Adipose tissue (tissue), 3 donors: ENCODE data around the gene TNFSF10. TPM values are rescaled to one million over a fixed set of nuclear protein-coding genes. Genes with fewer than 3 reads are reported as not detected.

Source experiments
- H3K27ac ChIP-seq: one replicate; pipeline ENCODE4 v1.5.1; 2013; ENCODE audit warnings: low read depth, low read length
- WGBS, 3 donors: extraction: QIAGEN DNeasy Blood & Tissue Kit; methylation state at CpG; one replicate each; pipeline ENCODE4 v1.1.7; 2013; 5-methylcytosine and 5-hydroxymethylcytosine counted together
- polyA plus RNA-seq, 3 donors: library from polyadenylated mRNA; stranded (reverse); fragments of 200-250 nt; gene quantifications; one replicate each; pipeline ENCODE4 v1.2.3, GENCODE V29; 2013
- donor health status: healthy with polysubstance abuse.
- donor health status: Bipolar disorder and iron deficiency.
- donor health status: healthy.

The TNFSF10 gene
- polyA plus RNA-seq, 3 donors: 23.3 to 33.1 (median 26.5) TPM

- 61 to 76% (median 63%) methylated on average over 1 of the region's 1 CpG for WGBS, 3 donors
- no peak overlapping the region for H3K27ac ChIP-seq
Measured at GRCh38 chr3:172471903-172472302, 51.3 kb downstream of the TNFSF10 start.

DNA sequence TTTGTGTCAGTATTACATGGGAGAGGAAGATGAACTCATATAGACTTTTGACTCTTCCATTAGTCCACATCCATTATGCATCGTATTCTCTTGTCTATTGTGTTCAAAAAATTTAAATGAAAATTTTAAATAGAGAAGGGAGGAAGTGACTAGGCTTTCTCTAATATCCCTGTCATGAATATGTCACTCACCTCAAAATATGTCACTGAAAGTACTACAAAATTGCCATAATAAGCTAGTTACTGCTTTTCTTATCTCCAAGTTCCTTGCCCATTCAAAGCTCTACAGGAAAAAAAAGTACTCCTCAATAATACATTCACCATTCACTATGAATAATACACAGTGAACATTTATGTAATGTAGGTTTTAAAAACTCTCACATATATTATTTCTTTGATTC, 52.6 kb downstream of the TNFSF10 start:
- 91 to 95% (median 93%) methylated on average over 1 of the region's 1 CpG for WGBS, 3 donors
- H3K27ac ChIP-seq: no peak overlapping the region

GRCh38 chr3:172467170-172467824, 55.9 kb downstream of the TNFSF10 start:
- WGBS, 3 donors: 84 to 89% (median 86%) methylated on average over 2 of the region's 2 CpGs

DNA sequence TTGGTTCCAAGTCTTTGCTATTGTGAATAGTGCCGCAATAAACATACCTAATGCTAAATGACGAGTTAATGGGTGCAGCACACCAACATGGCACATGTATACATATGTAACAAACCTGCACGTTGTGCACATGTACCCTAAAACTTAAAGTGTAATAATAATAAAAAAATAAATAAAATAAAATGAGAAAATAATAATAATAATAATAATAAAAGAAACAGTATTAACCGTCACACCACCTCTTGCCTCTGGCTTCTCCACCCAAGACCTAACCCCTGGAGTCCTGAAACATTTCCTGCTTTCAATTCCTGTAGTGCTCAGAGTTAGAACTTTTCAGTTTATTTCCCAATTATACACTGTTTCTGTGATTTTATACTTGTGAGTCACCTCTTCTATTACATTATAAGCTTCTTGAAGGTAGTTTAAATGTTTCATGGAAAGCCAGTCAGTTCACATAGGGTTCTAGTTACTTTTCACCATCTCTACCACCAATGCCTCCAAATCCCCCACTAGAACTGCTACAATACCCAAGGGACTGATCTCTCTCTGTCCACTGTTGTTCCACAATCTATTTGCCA, 56.6 kb downstream of the TNFSF10 start:
- H3K27ac ChIP-seq: no peak overlapping the region
- 78 to 90% (median 84%) methylated on average over 4 of the region's 4 CpGs for WGBS, 3 donors

More at GRCh38 chr3:172467170-172467824, 55.9 kb downstream of the TNFSF10 start:
- no peak overlapping the region for H3K27ac ChIP-seq

- no peak overlapping the region for H3K27ac ChIP-seq
Measured at GRCh38 chr3:172465281-172465680, 57.9 kb downstream of the TNFSF10 start.

- 87 to 91% (median 91%) methylated on average over 6 of the region's 6 CpGs for WGBS, 3 donors
- no peak overlapping the region for H3K27ac ChIP-seq
Measured at GRCh38 chr3:172464306-172464705, 58.9 kb downstream of the TNFSF10 start.

DNA sequence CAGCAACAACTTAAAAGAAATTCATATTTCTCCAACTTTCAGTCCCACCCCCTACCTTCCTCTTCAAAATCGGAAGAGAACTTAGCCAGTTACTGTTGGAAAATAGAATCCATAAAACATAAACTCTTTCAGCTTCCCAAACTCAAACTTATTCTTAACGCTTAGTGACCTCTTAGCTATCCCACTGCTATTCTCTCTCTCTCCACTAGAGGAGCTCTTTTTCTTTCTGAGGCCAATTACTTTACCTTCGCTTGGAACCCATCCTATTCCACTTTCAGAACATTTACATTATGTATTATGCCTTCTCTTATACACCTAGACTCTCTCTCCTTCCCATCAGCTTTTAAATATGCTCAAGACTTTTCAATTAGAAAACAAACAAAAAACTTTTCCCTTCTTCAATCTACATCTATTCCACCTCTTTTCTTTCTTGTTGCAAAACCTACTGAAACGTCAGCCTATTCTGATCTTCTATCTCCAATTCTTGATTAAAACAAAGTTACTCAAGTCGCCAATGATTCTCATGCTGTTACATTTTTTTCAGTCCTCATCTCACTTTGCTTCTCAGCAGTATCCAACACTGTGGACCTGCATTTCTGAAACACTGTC, 61.6 kb downstream of the TNFSF10 start:
- H3K27ac ChIP-seq: no peak overlapping the region
- WGBS, 3 donors: 38 to 44% (median 42%) methylated on average over 5 of the region's 5 CpGs

DNA sequence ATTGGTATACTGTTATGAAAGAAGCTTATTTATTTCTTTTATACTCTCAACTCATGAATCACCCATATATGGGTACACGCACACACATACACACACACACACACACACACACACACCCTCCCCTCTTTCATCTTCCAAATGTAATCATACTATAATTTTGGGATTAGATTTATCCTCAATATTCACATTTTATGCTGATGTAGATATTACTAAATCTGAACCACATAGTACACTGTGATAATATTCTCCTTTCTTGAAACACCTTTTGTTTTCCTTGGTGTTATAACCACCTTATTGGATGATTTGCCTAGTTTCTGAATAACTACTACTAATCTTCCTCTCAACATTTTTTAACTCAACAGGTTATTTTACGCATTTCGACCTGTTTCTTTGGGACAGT, 66.8 kb downstream of the TNFSF10 start:
- 91 to 93% (median 92%) methylated on average over 3 of the region's 3 CpGs for WGBS, 3 donors
- no peak overlapping the region for H3K27ac ChIP-seq

Other genes with a start within 250 kb of the TNFSF10 start
- under 1 TPM in 1 of 3 donors, not detected in 2; 0.17 TPM for gene GHSR, start 75.0 kb downstream of the TNFSF10 start, polyA plus RNA-seq
- 1 to 10 TPM; 2.0 to 3.0 (median 2.2) TPM for gene NCEH1, start 187.6 kb upstream of the TNFSF10 start, polyA plus RNA-seq
- gene ECT2, start 227.3 kb upstream of the TNFSF10 start, polyA plus RNA-seq: 1 to 10 TPM; 1.4 to 5.7 (median 3.7) TPM